ENCODE measurements around the gene PRKG1.

GRCh38 chr10:51272555-51272954, 198.3 kb downstream of the PRKG1 start:
- TF ChIP-seq POLR2AphosphoS5 (IDR thresholded peaks at IDR 0.05; ENCODE audit: low read depth, low read length): no peak
- TF ChIP-seq POLR2A (IDR thresholded peaks at IDR 0.05; ENCODE audit: low read depth, low read length): no peak
